Heart left ventricle (tissue), 16 donors: Measurements from ENCODE around the gene PREB. TPM values are rescaled to one million over a fixed set of nuclear protein-coding genes. Genes with fewer than 3 reads are reported as not detected.

ENCODE experiments used
- ATAC-seq, 4 donors: fragments of 200-7000 bp; cut with Tn5 transposase; one replicate each; pipeline ENCODE4 v1.9.1; 2020 to 2022; ENCODE audit warnings: moderate library complexity in 4 of 4, mild to moderate bottlenecking in 3 of 4, moderate number of reproducible peaks in 1 of 4
- DNase-seq, 5 donors: peaks; one replicate each; pipeline ENCODE4 v3.0.0-alpha.2; 2020
- H3K27ac ChIP-seq, 12 donors: fragments of 200-600 bp; sonication (generic) in 4 of 12; one replicate each; pipeline versions ENCODE4 v1.5.0 to v1.8.0; 2016 to 2022; ENCODE audit warnings: mild to moderate bottlenecking in 2 of 12
- H3K27me3 ChIP-seq, 9 donors: fragments of 200-600 bp; sonication (generic) in 2 of 9; one replicate each; pipeline versions ENCODE4 v1.5.1 to v1.8.0; 2016 to 2022; ENCODE audit warnings: mild to moderate bottlenecking in 3 of 9
- H3K36me3 ChIP-seq, 9 donors: fragments of 200-600 bp; sonication (generic) in 2 of 9; one replicate each; pipeline versions ENCODE4 v1.5.0 to v1.8.0; 2018 to 2022; ENCODE audit warnings: mild to moderate bottlenecking in 2 of 9
- H3K4me1 ChIP-seq, 12 donors: fragments of 200-600 bp; sonication (generic) in 4 of 12; one replicate each; pipeline versions ENCODE4 v1.5.0 to v1.8.0; 2016 to 2022; ENCODE audit warnings: mild to moderate bottlenecking in 3 of 12
- H3K4me3 ChIP-seq, 12 donors: fragments of 200-600 bp; sonication (generic) in 4 of 12; one replicate each; pipeline versions ENCODE4 v1.5.0 to v1.8.0; 2017 to 2022; ENCODE audit warnings: mild to moderate bottlenecking in 9 of 12, moderate library complexity in 4 of 12
- H3K9me3 ChIP-seq, 12 donors: fragments of 200-600 bp; sonication (generic) in 4 of 12; one replicate each; pipeline versions ENCODE4 v1.5.0 to v1.8.0; 2016 to 2022; ENCODE audit warnings: mild to moderate bottlenecking in 1 of 12
- POLR2A ChIP-seq, 2 donors: fragments of 450-650 bp; IDR thresholded peaks; one replicate each; pipeline ENCODE4 v1.6.1; 2017; ENCODE audit warnings: antibody characterized with exemption in 2 of 2, mild to moderate bottlenecking in 2 of 2, moderate library complexity in 2 of 2
- WGBS, 4 donors: extraction: QIAGEN DNeasy Blood & Tissue Kit in 2 of 4; methylation state at CpG; one replicate each; pipeline versions ENCODE4 v1.1.5 to v1.1.7; 2013 to 2018; 5-methylcytosine and 5-hydroxymethylcytosine counted together
- intact Hi-C, 10 donors: fragments of 100-400 bp; cut with DNase I; formaldehyde crosslinking; loops; one replicate each; pipeline versions ENCODE4 v1.11.1 to v1.14.2; 2022
- long read RNA-seq, 3 donors: library from polyadenylated mRNA; unstranded; transcript quantifications; one replicate each; pipeline ENCODE4 v2.0.0, GENCODE V29; 2020 to 2021
- polyA plus RNA-seq, 2 donors: library from polyadenylated mRNA; stranded (reverse); fragments of 200-250 nt; gene quantifications; one replicate each; pipeline ENCODE4 v1.2.3, GENCODE V29; 2013
- total RNA-seq, 9 donors: library from RNA; depleted of rRNA in 2 of 9; stranded (reverse); fragments of >200 nt in 2 of 9; fragmentation: NEBNext Ultra II Directional in 3 of 9; extraction: Animal tissue kit (Norgen Biotek cat#: 25700) in 3 of 9; gene quantifications; one replicate each; pipeline versions ENCODE4 v1.1.0 to v1.2.4, GENCODE V29; 2016 to 2023
- TF ChIP-seq, protein P1 (sequence below), 12 donors: fragments of 200-600 bp; sonication (generic) in 4 of 12; IDR thresholded peaks; one replicate each; pipeline versions ENCODE4 v1.5.0 to v1.8.0; 2018 to 2022; ENCODE audit warnings: antibody characterized with exemption in 12 of 12, mild to moderate bottlenecking in 5 of 12
- donor health status: ischemic (EF 13 %, LVEDD 7.1; RV severe dilation, severe dysfunction).
- donor health status: healthy with polysubstance abuse.
- donor health status: DM: no; HTN: yes; CAD: no.
- donor health status: DM: no; HTN: no; CAD: no.
- donor health status: ischemic (EF 25% LVEDD 6.9; RV normal size, moderate dysfunction).
- donor health status: ischemic (EF 25% LVEDD 5.7; RV mildly dilated, moderate dysfunction).
- donor health status: healthy.
- donor health status: DM: yes; HTN: yes; CAD: no.
- donor health status: ischemic (EF 35%, LVEDD 5.7; RV mildly dilated, moderate dysfunction).
- donor health status: nonischemic (EF 11% LVEDD 7.7; RV severe dilation, severe dysfunction).
- donor health status: DM: yes; HTN: yes; CAD: no.
- donor health status: PGD.
- donor health status: ischemic (EF 29% LVEDD 5.4; RV normal size, mild dysfunction).
- donor health status: nonischemic (EF 23%, LVEDD 6.1; RV moderate dilation, normal function).

Gene PREB
- total RNA-seq = 10 to 100 TPM; 41.1 to 74.5 (median 48.7) TPM
- 10 to 100 TPM; 54.3 to 99.4 TPM for polyA plus RNA-seq
- long read RNA-seq, donor 1, transcript PREB-202 (8 exons, 1,910 nt) = minor isoform, 7 of 119 reads
- long read RNA-seq, donor 1, transcript PREB-201 (9 exons, 2,166 nt) = major isoform, 78 of 119 reads
- long read RNA-seq, donor 1, partial matches to known transcripts = 14 of 119 reads
- long read RNA-seq, donor 1, other reads (novel, unspliced or antisense) = 19 of 119 reads
- long read RNA-seq, donor 2, transcript PREB-202 (8 exons, 1,910 nt) = minor isoform, 15 of 554 reads
- long read RNA-seq, donor 2, transcript PREB-201 (9 exons, 2,166 nt) = major isoform, 429 of 554 reads
- long read RNA-seq, donor 2, partial matches to known transcripts = 35 of 554 reads
- long read RNA-seq, donor 2, other reads (novel, unspliced or antisense) = 75 of 554 reads
- long read RNA-seq, donor 3, transcript PREB-201 (9 exons, 2,166 nt) = major isoform, 113 of 158 reads
- long read RNA-seq, donor 3, partial matches to known transcripts = 19 of 158 reads
- long read RNA-seq, donor 3, other reads (novel, unspliced or antisense) = 24 of 158 reads

- peak within 1 kb of the TSS in 11 of 12 donors; percentile 76 to 94 (median 90) for H3K27ac ChIP-seq
- TF ChIP-seq POLR2A (IDR thresholded peaks at IDR 0.05) = peak; percentile 21 to 91
- TF ChIP-seq, protein P1, sequence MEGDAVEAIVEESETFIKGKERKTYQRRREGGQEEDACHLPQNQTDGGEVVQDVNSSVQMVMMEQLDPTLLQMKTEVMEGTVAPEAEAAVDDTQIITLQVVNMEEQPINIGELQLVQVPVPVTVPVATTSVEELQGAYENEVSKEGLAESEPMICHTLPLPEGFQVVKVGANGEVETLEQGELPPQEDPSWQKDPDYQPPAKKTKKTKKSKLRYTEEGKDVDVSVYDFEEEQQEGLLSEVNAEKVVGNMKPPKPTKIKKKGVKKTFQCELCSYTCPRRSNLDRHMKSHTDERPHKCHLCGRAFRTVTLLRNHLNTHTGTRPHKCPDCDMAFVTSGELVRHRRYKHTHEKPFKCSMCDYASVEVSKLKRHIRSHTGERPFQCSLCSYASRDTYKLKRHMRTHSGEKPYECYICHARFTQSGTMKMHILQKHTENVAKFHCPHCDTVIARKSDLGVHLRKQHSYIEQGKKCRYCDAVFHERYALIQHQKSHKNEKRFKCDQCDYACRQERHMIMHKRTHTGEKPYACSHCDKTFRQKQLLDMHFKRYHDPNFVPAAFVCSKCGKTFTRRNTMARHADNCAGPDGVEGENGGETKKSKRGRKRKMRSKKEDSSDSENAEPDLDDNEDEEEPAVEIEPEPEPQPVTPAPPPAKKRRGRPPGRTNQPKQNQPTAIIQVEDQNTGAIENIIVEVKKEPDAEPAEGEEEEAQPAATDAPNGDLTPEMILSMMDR (IDR thresholded peaks at IDR 0.05) = peak in 3 of 12 donors; percentile 6 to 34 (median 21)
- peak; percentile 98 to 100 (median 98) for DNase-seq
- intact Hi-C loops = loop anchor here in 4 of 10 donors (1.0 to 5.0 kb wide), 3 partner anchors 77 to 79 kb away; partner anchors contain the start of genes ATRAID (in 3 of the 4) and SLC5A6 (in 3 of the 4)
- H3K4me1 ChIP-seq = peaks cover 7 to 19% (median 11%) of the 10 kb centered on the region in 12 donors
- peaks cover 0 to 38% (median 33%) of the 10 kb centered on the region in 9 donors for H3K36me3 ChIP-seq
- no peaks in the 10 kb centered on the region for H3K27me3 ChIP-seq
- no peaks in the 10 kb centered on the region for H3K9me3 ChIP-seq
- 0 to 1% (median 0%) methylated on average over 29 to 86 of the region's 86 CpGs for WGBS, 4 donors
- H3K4me3 ChIP-seq = peak within 1 kb of the TSS; percentile 71 to 98 (median 88)
- peak; percentile 93 to 98 (median 96) for ATAC-seq
These were observed at the start of gene PREB for GRCh38 chr2:27133905-27134780. Gene PREB, minus strand, starts transcription at chr2:27134636. Its CDS starts 215 bp downstream, at chr2:27134421.

- H3K27me3 ChIP-seq = peaks cover 0 to 7% (median 0%) of the 10 kb centered on the region in 9 donors
- 60 to 69% (median 65%) methylated on average over 4 of the region's 4 CpGs for WGBS, 4 donors
- TF ChIP-seq, protein P1 (IDR thresholded peaks at IDR 0.05) = no peak
- no peak for TF ChIP-seq POLR2A (IDR thresholded peaks at IDR 0.05)
- ATAC-seq (peak in 3 of 4 donors; percentile 76 to 87 (median 77)), DNase-seq (peak in 2 of 5 donors; percentile 44 to 54)
- intact Hi-C loops = no loop called here
- no peaks in the 10 kb centered on the region for H3K36me3 ChIP-seq
- H3K4me3 ChIP-seq = no peak overlapping the region
- peak overlapping the region in 3 of 12 donors; percentile 15 to 65 (median 26) for H3K27ac ChIP-seq
- H3K9me3 ChIP-seq = no peaks in the 10 kb centered on the region
- H3K4me1 ChIP-seq = peaks cover 0 to 18% (median 9%) of the 10 kb centered on the region in 12 donors
These were observed 49.7 kb upstream of the PREB start for GRCh38 chr2:27184115-27184514.

- Histone ChIP-seq H3K4me1 (peaks cover 0 to 18% (median 9%) of the 10 kb centered on the region in 12 donors), H3K9me3 (no peaks in the 10 kb centered on the region), H3K27ac (no peak overlapping the region), H3K4me3 (no peak overlapping the region), H3K36me3 (no peaks in the 10 kb centered on the region), H3K27me3 (peaks cover 0 to 7% (median 0%) of the 10 kb centered on the region in 9 donors)
- intact Hi-C loops = no loop called here
- no peak for ATAC-seq
- TF ChIP-seq, protein P1 (IDR thresholded peaks at IDR 0.05) = no peak
- TF ChIP-seq POLR2A (IDR thresholded peaks at IDR 0.05) = no peak
- no peak for DNase-seq
- 64 to 85% (median 73%) methylated on average over 4 of the region's 4 CpGs for WGBS, 4 donors
These were observed 47.9 kb upstream of the PREB start for GRCh38 chr2:27182346-27182745.
